Caco-2 (cell line): ENCODE results near the gene MSRB1. TPM values are rescaled to one million over a fixed set of nuclear protein-coding genes. Genes with fewer than 3 reads are reported as not detected.
A peak's percentile ranks its signal among the peaks of the same experiment; 100 is the strongest.

Experiments
- BruUV-seq: library from RNA; stranded (reverse); fragments of 400-500 nt; replicated peaks from 2 replicates; lab custom pipeline; 2021; lab: Mats Ljungman, UMichigan
- CTCF ChIA-PET: fragments of 300-600 bp; sonication (Branson Sonifier 250); formaldehyde crosslinking; loops from one replicate; lab custom pipeline; 2022; ENCODE audit warnings: antibody characterized with exemption; lab: Charles Lee
- POLR2A ChIA-PET: fragments of 300-600 bp; sonication (Branson Sonifier 250); formaldehyde crosslinking; loops from one replicate; lab custom pipeline; 2022; ENCODE audit warnings: antibody characterized with exemption; lab: Charles Lee
- DNase-seq, 2 experiments: peaks; one replicate each; pipeline versions ENCODE4 v3.0.0 to v3.0.0-alpha.2; 2020 to 2022
- H3K27me3 ChIP-seq: replicated peaks from 2 replicates; pipeline ENCODE4 v1.6.0; 2011; ENCODE audit warnings: low read length; ENCODE audit not compliant: control insufficient read depth, insufficient read depth
- H3K36me3 ChIP-seq: 2 replicates; pipeline ENCODE4 v1.5.1; 2011; ENCODE audit warnings: low read length; ENCODE audit not compliant: control insufficient read depth, insufficient read depth
- H3K4me1 ChIP-seq: fragments of 250-450 bp; sonication (Bioruptor Pico); 2 replicates; pipeline ENCODE4 v1.5.1; 2020; ENCODE audit warnings: mild to moderate bottlenecking
- H3K4me3 ChIP-seq: 2 replicates; pipeline ENCODE4 v1.5.1; 2011; ENCODE audit warnings: low read depth, mild to moderate bottlenecking, control low read depth, low read length
- H3K9me3 ChIP-seq: fragments of 250-450 bp; sonication (Bioruptor Pico); 2 replicates; pipeline ENCODE4 v1.5.1; 2020; ENCODE audit warnings: mild to moderate bottlenecking, moderate library complexity
- H3K27ac Mint-ChIP-seq: one replicate; pipeline ENCODE4 v1.8.0; 2022; ENCODE audit warnings: mixed read lengths; ENCODE audit not compliant: unreplicated experiment
- H3K27me3 Mint-ChIP-seq: one replicate; pipeline ENCODE4 v1.8.0; 2022; ENCODE audit warnings: mixed read lengths; ENCODE audit not compliant: insufficient read depth, unreplicated experiment
- H3K36me3 Mint-ChIP-seq: one replicate; pipeline ENCODE4 v1.8.0; 2022; ENCODE audit warnings: mild to moderate bottlenecking, mixed read lengths; ENCODE audit not compliant: insufficient read depth, unreplicated experiment
- H3K4me1 Mint-ChIP-seq: one replicate; pipeline ENCODE4 v1.8.0; 2022; ENCODE audit warnings: low read depth, mixed read lengths; ENCODE audit not compliant: unreplicated experiment
- H3K4me3 Mint-ChIP-seq: one replicate; pipeline ENCODE4 v1.8.0; 2022; ENCODE audit warnings: mild to moderate bottlenecking, moderate library complexity, mixed read lengths; ENCODE audit not compliant: unreplicated experiment
- H3K9me3 Mint-ChIP-seq: one replicate; pipeline ENCODE4 v1.8.0; 2022; ENCODE audit warnings: mixed read lengths; ENCODE audit not compliant: unreplicated experiment
- CTCF ChIP-seq, 2 experiments: fragments of 200-600 bp in 1 of 2; IDR thresholded peaks; 1 replicate in 1 of 2; 2 replicates in 1 of 2; pipeline versions ENCODE4 v1.5.1 to v1.8.0; 2011 to 2022; ENCODE audit warnings: antibody characterized with exemption in 1 of 2, control low read depth in 1 of 2, inconsistent platforms in 1 of 2, low read depth in 1 of 2, low read length in 1 of 2, mild to moderate bottlenecking in 1 of 2, moderate library complexity in 1 of 2; ENCODE audit not compliant: insufficient read depth in 1 of 2, severe bottlenecking in 1 of 2, unreplicated experiment in 1 of 2
- intact Hi-C: fragments of 100-400 bp; cut with micrococcal nuclease; formaldehyde crosslinking; loops from one replicate; pipeline ENCODE4 v1.10.0; 2022; ENCODE audit not compliant: unreplicated experiment
- total RNA-seq: library from RNA; stranded (reverse); gene quantifications from 2 replicates; pipeline ENCODE4 v1.2.3, GENCODE V29; 2022

MSRB1 gene
- total RNA-seq, 1 experiment from 2014 or later = 30.5 TPM

DNA sequence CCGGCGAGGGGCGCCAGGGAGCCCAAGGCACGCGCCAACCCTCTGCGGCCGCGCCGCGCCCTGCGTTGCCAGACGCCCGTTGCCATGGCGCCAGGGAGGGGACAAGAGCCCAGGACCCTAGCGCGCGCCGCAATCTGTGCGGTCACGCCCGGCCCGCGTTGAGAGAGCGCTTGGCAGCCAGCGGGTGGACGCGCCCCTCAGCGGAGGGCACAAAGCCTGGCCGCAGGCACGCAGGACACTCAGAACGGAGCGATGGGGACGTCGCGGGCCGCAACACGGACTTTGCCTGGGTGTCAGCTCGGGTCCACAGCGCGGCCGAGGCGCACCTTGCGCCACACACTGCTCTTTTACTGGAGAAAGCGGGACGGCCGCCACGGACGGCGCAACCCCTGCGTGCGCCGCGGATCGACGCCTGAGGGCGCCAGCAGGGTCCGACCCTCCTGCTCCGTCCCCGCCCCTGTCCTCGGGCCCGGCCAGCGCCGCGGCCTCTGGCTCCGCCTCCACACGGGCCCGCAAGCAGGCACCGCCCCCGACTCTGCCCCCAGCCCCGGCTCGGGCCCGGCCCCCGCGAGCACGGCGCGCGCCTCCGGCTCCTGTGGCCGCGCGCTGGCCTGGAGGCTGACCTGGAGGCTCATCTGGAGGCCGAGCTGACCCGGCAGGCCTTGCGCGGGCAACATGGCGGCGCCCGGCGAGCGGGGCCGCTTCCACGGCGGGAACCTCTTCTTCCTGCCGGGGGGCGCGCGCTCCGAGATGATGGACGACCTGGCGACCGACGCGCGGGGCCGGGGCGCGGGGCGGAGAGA is 40.7 kb upstream of the MSRB1 start, which contains the start of gene GFER:
GFER (plus strand) TSS at position 650 of the 803 bp plus-strand sequence; CDS start at position 676, 26 bp downstream.
- H3K4me1 ChIP-seq = peaks cover 15% of the 10 kb centered on the region
- peak in 1 of 2 experiments; percentile 33 for TF ChIP-seq CTCF (IDR thresholded peaks at IDR 0.05; ENCODE audit: insufficient read depth in 1 of 2, low read depth in 1 of 2, low read length in 1 of 2, severe bottlenecking in 1 of 2, unreplicated experiment in 1 of 2)
- no peaks in the 10 kb centered on the region for H3K27me3 ChIP-seq
- H3K27ac Mint-ChIP-seq = peak within 1 kb of the TSS; percentile 76
- no TSS peak for BruUV-seq
- DNase-seq = peak; percentile 91 to 96
- H3K4me3 Mint-ChIP-seq = peak within 1 kb of the TSS; percentile 83
- H3K4me3 ChIP-seq = peak within 1 kb of the TSS; percentile 74
- peaks cover 5% of the 10 kb centered on the region; the same call in 1 of the 2 replicates for H3K36me3 ChIP-seq
- intact Hi-C loops = no loop called here
- peaks cover 12% of the 10 kb centered on the region for H3K4me1 Mint-ChIP-seq
- H3K36me3 Mint-ChIP-seq = peaks cover 38% of the 10 kb centered on the region
- H3K9me3 ChIP-seq = no peaks in the 10 kb centered on the region
- ChIA-PET POLR2A (interaction anchor here (1.0 to 1.7 kb wide), 2 partner anchors 12 to 19 kb away, joined by 12 to 13 read pairs; partner anchors contain the start of genes RPS2 and TBL3), CTCF (interaction anchor here (0.9 to 1.5 kb wide), 2 partner anchors 12 to 43 kb away, joined by 3 read pairs; partner anchors contain the start of gene TBL3)
- H3K9me3 Mint-ChIP-seq = no peaks in the 10 kb centered on the region
- H3K27me3 Mint-ChIP-seq = no peaks in the 10 kb centered on the region

GRCh38 chr16:1982991-1983543 is 40.1 kb upstream of the MSRB1 start:
- H3K4me3 Mint-ChIP-seq = peak overlapping the region; percentile 83
- Histone ChIP-seq H3K27me3 (no peaks in the 10 kb centered on the region), H3K36me3 (peaks cover 5% of the 10 kb centered on the region; the same call in 1 of the 2 replicates), H3K4me1 (peaks cover 15% of the 10 kb centered on the region), H3K9me3 (no peaks in the 10 kb centered on the region), H3K4me3 (peak overlapping the region; percentile 72)
- no peak for TF ChIP-seq CTCF (IDR thresholded peaks at IDR 0.05; ENCODE audit: insufficient read depth in 1 of 2, low read depth in 1 of 2, low read length in 1 of 2, severe bottlenecking in 1 of 2, unreplicated experiment in 1 of 2)
- ChIA-PET POLR2A (interaction anchor here (1.2 to 1.7 kb wide), 2 partner anchors 12 to 18 kb away, joined by 3 to 13 read pairs; partner anchors contain the start of genes RPS2 and TBL3), CTCF (no interaction called here)
- no peaks in the 10 kb centered on the region for H3K27me3 Mint-ChIP-seq
- no peak for DNase-seq
- H3K36me3 Mint-ChIP-seq = peaks cover 38% of the 10 kb centered on the region
- H3K4me1 Mint-ChIP-seq = peaks cover 7% of the 10 kb centered on the region
- intact Hi-C loops = no loop called here
- no TSS peak for BruUV-seq
- H3K9me3 Mint-ChIP-seq = no peaks in the 10 kb centered on the region
- peak overlapping the region; percentile 76 for H3K27ac Mint-ChIP-seq

DNA sequence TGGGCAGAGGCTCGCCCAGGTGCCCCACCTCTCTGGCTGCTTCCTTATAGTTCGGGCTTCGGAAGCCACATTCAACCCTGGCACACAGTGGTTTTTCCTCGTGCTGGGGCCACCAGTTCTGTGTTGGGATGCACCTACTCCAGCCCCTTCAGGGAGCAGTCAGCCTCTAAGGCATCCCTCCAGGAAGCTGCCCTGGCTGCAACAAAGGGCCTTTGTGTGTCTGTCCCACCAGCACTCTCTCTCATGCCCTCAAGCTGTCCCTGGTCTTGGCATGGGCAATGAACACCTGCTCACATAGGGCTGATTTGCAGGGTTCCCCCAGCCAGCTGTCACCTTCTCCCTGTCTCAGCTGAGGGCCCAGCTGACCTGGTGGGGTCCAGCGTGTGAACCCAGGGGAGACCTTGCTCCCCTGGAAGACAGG is 39.0 kb upstream of the MSRB1 start:
- peaks cover 38% of the 10 kb centered on the region for H3K36me3 Mint-ChIP-seq
- Histone ChIP-seq H3K27me3 (no peaks in the 10 kb centered on the region), H3K36me3 (peaks cover 5% of the 10 kb centered on the region), H3K9me3 (no peaks in the 10 kb centered on the region), H3K4me3 (no peak overlapping the region), H3K4me1 (peaks cover 15% of the 10 kb centered on the region)
- no peak overlapping the region for H3K27ac Mint-ChIP-seq
- peak overlapping the region; percentile 5 for H3K4me3 Mint-ChIP-seq
- peaks cover 7% of the 10 kb centered on the region for H3K4me1 Mint-ChIP-seq
- no peaks in the 10 kb centered on the region for H3K9me3 Mint-ChIP-seq
- POLR2A ChIA-PET = interaction anchor here (1.2 kb wide), 1 partner anchor 17 kb away, joined by 3 read pairs; the partner anchor contains the start of gene RPS2
- no peak for TF ChIP-seq CTCF (IDR thresholded peaks at IDR 0.05; ENCODE audit: insufficient read depth in 1 of 2, low read depth in 1 of 2, low read length in 1 of 2, severe bottlenecking in 1 of 2, unreplicated experiment in 1 of 2)
- DNase-seq = no peak
- no peaks in the 10 kb centered on the region for H3K27me3 Mint-ChIP-seq
- no TSS peak for BruUV-seq
- CTCF ChIA-PET = interaction anchor here (0.9 to 1.0 kb wide), 2 partner anchors 10 to 18 kb away, joined by 3 read pairs; partner anchors contain the start of genes RPS2 and TBL3
- intact Hi-C loops = no loop called here
